ENCODE results near the gene ZNF276. TPM values are rescaled to one million over a fixed set of nuclear protein-coding genes. Genes with fewer than 3 reads are reported as not detected.

ZNF276 gene
- total RNA-seq, 1 donor from 2014 or later, result 22.5 TPM

DNA sequence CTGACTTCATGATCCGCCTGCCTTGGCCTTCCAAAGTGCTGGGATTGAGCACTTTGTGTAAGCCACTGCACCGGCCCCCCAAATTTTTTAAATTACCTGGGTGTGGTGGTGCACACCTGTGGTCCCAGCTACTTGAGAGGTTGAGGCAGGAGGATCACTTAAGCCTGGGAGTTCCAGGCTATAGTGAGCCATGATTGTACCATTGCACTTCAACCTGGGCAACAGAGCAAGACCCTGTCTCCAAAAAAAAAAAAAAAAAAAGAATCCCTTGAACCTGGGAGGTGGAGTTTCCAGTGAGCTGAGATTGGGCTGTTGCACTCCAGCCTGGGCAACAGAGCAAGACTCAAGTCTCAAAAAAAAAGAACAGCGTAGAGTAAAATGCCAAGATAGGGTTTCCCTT lies 15.2 kb downstream of the ZNF276 start:
- H3K27me3 Mint-ChIP-seq, result no peaks in the 10 kb centered on the region
- H3K9me3 Mint-ChIP-seq (ENCODE audit: low read depth), result no peaks in the 10 kb centered on the region
- H3K4me1 Mint-ChIP-seq (ENCODE audit: low read depth), result no peaks in the 10 kb centered on the region
- H3K36me3 Mint-ChIP-seq (ENCODE audit: insufficient read depth), result peaks cover 25% of the 10 kb centered on the region
- DNase-seq (ENCODE audit: low spot score, unreplicated experiment), result no peak
- H3K4me3 Mint-ChIP-seq (ENCODE audit: low read depth), result no peak overlapping the region
- H3K27ac Mint-ChIP-seq, result no peak overlapping the region
- TF ChIP-seq, protein P1, sequence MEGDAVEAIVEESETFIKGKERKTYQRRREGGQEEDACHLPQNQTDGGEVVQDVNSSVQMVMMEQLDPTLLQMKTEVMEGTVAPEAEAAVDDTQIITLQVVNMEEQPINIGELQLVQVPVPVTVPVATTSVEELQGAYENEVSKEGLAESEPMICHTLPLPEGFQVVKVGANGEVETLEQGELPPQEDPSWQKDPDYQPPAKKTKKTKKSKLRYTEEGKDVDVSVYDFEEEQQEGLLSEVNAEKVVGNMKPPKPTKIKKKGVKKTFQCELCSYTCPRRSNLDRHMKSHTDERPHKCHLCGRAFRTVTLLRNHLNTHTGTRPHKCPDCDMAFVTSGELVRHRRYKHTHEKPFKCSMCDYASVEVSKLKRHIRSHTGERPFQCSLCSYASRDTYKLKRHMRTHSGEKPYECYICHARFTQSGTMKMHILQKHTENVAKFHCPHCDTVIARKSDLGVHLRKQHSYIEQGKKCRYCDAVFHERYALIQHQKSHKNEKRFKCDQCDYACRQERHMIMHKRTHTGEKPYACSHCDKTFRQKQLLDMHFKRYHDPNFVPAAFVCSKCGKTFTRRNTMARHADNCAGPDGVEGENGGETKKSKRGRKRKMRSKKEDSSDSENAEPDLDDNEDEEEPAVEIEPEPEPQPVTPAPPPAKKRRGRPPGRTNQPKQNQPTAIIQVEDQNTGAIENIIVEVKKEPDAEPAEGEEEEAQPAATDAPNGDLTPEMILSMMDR (IDR thresholded peaks at IDR 0.05; ENCODE audit: unreplicated experiment), result no peak

- no peak for DNase-seq (ENCODE audit: low spot score, unreplicated experiment)
- H3K27me3 Mint-ChIP-seq, result no peaks in the 10 kb centered on the region
- no peak overlapping the region for H3K4me3 Mint-ChIP-seq (ENCODE audit: low read depth)
- H3K27ac Mint-ChIP-seq, result no peak overlapping the region
- H3K36me3 Mint-ChIP-seq (ENCODE audit: insufficient read depth), result peaks cover 20% of the 10 kb centered on the region
- TF ChIP-seq, protein P1 (IDR thresholded peaks at IDR 0.05; ENCODE audit: unreplicated experiment), result no peak
- H3K9me3 Mint-ChIP-seq (ENCODE audit: low read depth), result no peaks in the 10 kb centered on the region
- no peaks in the 10 kb centered on the region for H3K4me1 Mint-ChIP-seq (ENCODE audit: low read depth)
Observed at GRCh38 chr16:89737341-89738071, 16.2 kb downstream of the ZNF276 start.

- no peaks in the 10 kb centered on the region for H3K4me1 Mint-ChIP-seq (ENCODE audit: low read depth)
- peaks cover 20% of the 10 kb centered on the region for H3K36me3 Mint-ChIP-seq (ENCODE audit: insufficient read depth)
- no peak for DNase-seq (ENCODE audit: low spot score, unreplicated experiment)
- no peaks in the 10 kb centered on the region for H3K27me3 Mint-ChIP-seq
- TF ChIP-seq, protein P1 (IDR thresholded peaks at IDR 0.05; ENCODE audit: unreplicated experiment), result no peak
- no peak overlapping the region for H3K27ac Mint-ChIP-seq
- H3K4me3 Mint-ChIP-seq (ENCODE audit: low read depth), result no peak overlapping the region
- no peaks in the 10 kb centered on the region for H3K9me3 Mint-ChIP-seq (ENCODE audit: low read depth)
Observed at GRCh38 chr16:89738072-89738377, 16.7 kb downstream of the ZNF276 start.

DNA sequence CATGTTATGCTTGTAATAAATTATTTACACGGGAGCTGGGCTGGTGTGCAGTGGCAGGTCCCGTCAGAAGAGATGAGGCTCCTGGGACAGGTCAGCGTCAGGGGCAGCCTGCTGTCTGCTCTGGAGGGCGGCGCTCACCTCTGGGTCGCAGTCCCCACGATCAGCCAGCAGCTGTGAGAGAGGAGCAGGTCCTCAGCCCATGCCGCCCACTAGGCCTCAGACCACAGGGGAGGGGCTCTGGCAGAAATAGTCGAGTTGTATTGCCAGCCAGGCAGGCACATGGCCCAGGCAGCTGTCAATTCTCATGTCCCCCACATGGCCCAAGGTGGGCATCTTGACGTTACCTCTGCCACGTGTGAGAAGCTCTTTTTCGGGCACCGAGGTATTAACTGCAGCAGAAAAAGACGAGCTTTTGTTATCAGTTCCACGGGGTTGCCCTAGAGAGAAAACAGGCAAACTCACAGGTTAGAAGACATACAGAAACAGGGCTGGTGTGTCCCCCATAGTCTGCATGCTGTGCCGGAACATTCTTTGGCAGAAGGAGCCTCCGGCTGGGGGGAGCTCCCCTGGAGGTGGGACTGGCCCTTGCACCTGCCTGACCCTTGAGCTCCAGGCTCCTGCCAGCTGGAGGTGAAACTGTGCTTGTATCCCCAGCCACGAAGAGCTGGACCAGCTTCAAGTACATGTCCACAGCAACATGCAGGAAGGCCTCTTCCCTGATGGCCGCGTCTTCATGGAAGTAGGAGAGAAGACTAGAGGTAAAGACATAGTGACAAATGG lies 17.4 kb downstream of the ZNF276 start:
- DNase-seq (ENCODE audit: low spot score, unreplicated experiment), result no peak
- peaks cover 19% of the 10 kb centered on the region for H3K36me3 Mint-ChIP-seq (ENCODE audit: insufficient read depth)
- no peaks in the 10 kb centered on the region for H3K9me3 Mint-ChIP-seq (ENCODE audit: low read depth)
- H3K4me1 Mint-ChIP-seq (ENCODE audit: low read depth), result no peaks in the 10 kb centered on the region
- no peak overlapping the region for H3K27ac Mint-ChIP-seq
- H3K4me3 Mint-ChIP-seq (ENCODE audit: low read depth), result no peak overlapping the region
- TF ChIP-seq, protein P1 (IDR thresholded peaks at IDR 0.05; ENCODE audit: unreplicated experiment), result no peak
- H3K27me3 Mint-ChIP-seq, result no peaks in the 10 kb centered on the region

- Mint-ChIP-seq H3K4me1 (ENCODE audit: low read depth) (no peaks in the 10 kb centered on the region), H3K9me3 (ENCODE audit: low read depth) (no peaks in the 10 kb centered on the region), H3K4me3 (ENCODE audit: low read depth) (no peak overlapping the region), H3K27me3 (no peaks in the 10 kb centered on the region), H3K36me3 (ENCODE audit: insufficient read depth) (peaks cover 19% of the 10 kb centered on the region), H3K27ac (no peak overlapping the region)
- no peak for DNase-seq (ENCODE audit: low spot score, unreplicated experiment)
- TF ChIP-seq, protein P1 (IDR thresholded peaks at IDR 0.05; ENCODE audit: unreplicated experiment), result no peak
Observed at GRCh38 chr16:89739383-89739782, 18.0 kb downstream of the ZNF276 start.

Data from progenitor cell of endocrine pancreas (in vitro differentiated cells).